PFSK-1 (cell line): ENCODE results near the gene IRF1.
A peak's percentile ranks its signal among the peaks of the same experiment; 100 is the strongest.

ENCODE experiments used
- FOXP2 ChIP-seq: optimal IDR thresholded peaks from 2 replicates; pipeline ENCODE3; 2011; ENCODE audit warnings: borderline replicate concordance, control low read depth, inconsistent platforms; ENCODE audit not compliant: insufficient read depth; ENCODE audit errors: extremely low read length, extremely low read depth
- POLR2AphosphoS5 ChIP-seq: IDR thresholded peaks from 2 replicates; pipeline ENCODE4 v1.6.1; 2012; ENCODE audit warnings: low read depth, mild to moderate bottlenecking, control low read depth, low read length, moderate library complexity
- REST ChIP-seq, 2 experiments: IDR thresholded peaks; 2 replicates each; pipeline versions ENCODE4 v1.6.1 to v1.8.0; 2011 to 2012; ENCODE audit warnings: low read depth in 2 of 2, low read length in 2 of 2, control low read depth in 1 of 2, inconsistent platforms in 1 of 2, mild to moderate bottlenecking in 1 of 2, moderate library complexity in 1 of 2; ENCODE audit not compliant: insufficient read depth in 1 of 2
- SIN3A ChIP-seq: IDR thresholded peaks from 2 replicates; pipeline ENCODE4 v1.6.1; 2012; ENCODE audit warnings: mild to moderate bottlenecking, low read length, moderate library complexity, borderline replicate concordance; ENCODE audit not compliant: insufficient read depth
- TAF1 ChIP-seq: IDR thresholded peaks from 2 replicates; pipeline ENCODE4 v1.6.1; 2012; ENCODE audit warnings: low read length, control low read depth, borderline replicate concordance; ENCODE audit not compliant: insufficient read depth

Gene IRF1

GRCh38 chr5:132457371-132458225 lies 33.0 kb downstream of the IRF1 start:
- TF ChIP-seq TAF1 (no peak), SIN3A (no peak), REST (IDR thresholded peaks at IDR 0.05; ENCODE audit: insufficient read depth in 1 of 2, low read depth in 2 of 2, low read length in 2 of 2) (no peak), FOXP2 (no peak), POLR2AphosphoS5 (no peak)

DNA sequence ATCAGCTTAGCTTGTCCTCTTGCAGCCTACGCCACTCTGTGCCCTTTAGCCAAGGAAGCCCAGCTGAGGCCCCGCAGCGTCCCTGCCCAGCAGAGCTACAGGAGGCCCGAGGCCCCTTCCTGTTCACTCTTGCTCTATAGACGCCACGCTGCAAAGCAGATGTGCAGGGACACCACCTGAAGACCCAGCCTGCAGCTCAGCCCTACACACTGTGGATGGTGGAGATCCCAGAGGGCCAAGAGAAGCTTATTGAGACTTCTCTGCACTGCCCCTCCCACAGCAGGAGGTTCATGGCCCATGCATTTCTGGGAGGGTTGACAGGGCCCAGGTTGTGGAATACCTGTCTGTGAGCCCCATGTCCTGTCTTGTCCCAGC lies 33.6 kb downstream of the IRF1 start:
- TF ChIP-seq POLR2AphosphoS5 (no peak), REST (IDR thresholded peaks at IDR 0.05; ENCODE audit: insufficient read depth in 1 of 2, low read depth in 2 of 2, low read length in 2 of 2) (no peak), TAF1 (no peak), FOXP2 (no peak)

- peak; percentile 85 for TF ChIP-seq FOXP2
- no peak for TF ChIP-seq REST (IDR thresholded peaks at IDR 0.05; ENCODE audit: insufficient read depth in 1 of 2, low read depth in 2 of 2, low read length in 2 of 2)
Observed at GRCh38 chr5:132456296-132456986, 34.1 kb downstream of the IRF1 start.

- TF ChIP-seq TAF1: no peak
Observed at GRCh38 chr5:132455614-132456115, 34.9 kb downstream of the IRF1 start.

GRCh38 chr5:132454361-132454760 lies 36.2 kb downstream of the IRF1 start:
- no peak for TF ChIP-seq SIN3A
- TF ChIP-seq REST (IDR thresholded peaks at IDR 0.05; ENCODE audit: insufficient read depth in 1 of 2, low read depth in 2 of 2, low read length in 2 of 2): no peak
- TF ChIP-seq TAF1: no peak
- no peak for TF ChIP-seq FOXP2
- no peak for TF ChIP-seq POLR2AphosphoS5
